SK-N-SH (cell line): ENCODE results near the gene FMN1. TPM values are rescaled to one million over a fixed set of nuclear protein-coding genes. Genes with fewer than 3 reads are reported as not detected.
A peak's percentile ranks its signal among the peaks of the same experiment; 100 is the strongest.

Source experiments
- CTCF ChIA-PET: fragments of 300-600, 350-600 bp; formaldehyde crosslinking; extraction: SDS; loops from one replicate; lab custom pipeline; 2021; lab: Yijun Ruan, JAX
- POLR2A ChIA-PET: fragments of 350-600 bp; sonication (Branson Sonifier 250); formaldehyde crosslinking; extraction: SDS; loops from one replicate; lab custom pipeline; 2020; ENCODE audit warnings: antibody characterized with exemption, inconsistent platforms; lab: Yijun Ruan, JAX
- DNase-seq: peaks from one replicate; pipeline ENCODE4 v3.0.0; 2012
- H2AFZ ChIP-seq: fragments of 200-600 bp; sonication (generic); 2 replicates; pipeline ENCODE4 v1.8.1; 2016; ENCODE audit warnings: antibody characterized with exemption, mild to moderate bottlenecking, low read depth
- H3F3A ChIP-seq: fragments of 200-600 bp; sonication (generic); replicated peaks from 2 replicates; pipeline ENCODE3; 2016; ENCODE audit warnings: antibody characterized with exemption, mild to moderate bottlenecking; ENCODE audit not compliant: insufficient read depth
- H3K27ac ChIP-seq, 2 experiments: fragments of 200-500 bp in 1 of 2; fragments of 200-600 bp in 1 of 2; sonication (Bioruptor generic) in 1 of 2; sonication (generic), shearing (Covaris generic) in 1 of 2; 2 replicates each; pipeline versions ENCODE4 v1.5.1 to v1.6.1; 2014 to 2016; ENCODE audit warnings: low read depth in 2 of 2, inconsistent platforms in 1 of 2, low read length in 1 of 2, mild to moderate bottlenecking in 1 of 2, mixed read lengths in 1 of 2
- H3K27me3 ChIP-seq: fragments of 200-600 bp; sonication (generic), shearing (Covaris generic); 2 replicates; pipeline ENCODE4 v1.6.1; 2016; ENCODE audit warnings: mixed run types; ENCODE audit not compliant: insufficient read depth
- H3K36me3 ChIP-seq, 2 experiments: fragments of 200-500 bp in 1 of 2; fragments of 200-600 bp in 1 of 2; sonication (Bioruptor generic) in 1 of 2; sonication (generic) in 1 of 2; replicated peaks in 1 of 2; 2 replicates each; pipeline versions ENCODE3 to v1.5.1; 2014 to 2016; ENCODE audit warnings: low read length in 1 of 2, mild to moderate bottlenecking in 1 of 2; ENCODE audit not compliant: insufficient read depth in 2 of 2, control insufficient read depth in 1 of 2
- H3K4me1 ChIP-seq, 2 experiments: fragments of 200-500 bp in 1 of 2; fragments of 200-600 bp in 1 of 2; sonication (Bioruptor generic) in 1 of 2; sonication (generic), shearing (Covaris generic) in 1 of 2; 2 replicates each; pipeline versions ENCODE4 v1.5.1 to v1.6.1; 2014 to 2016; ENCODE audit warnings: low read depth in 1 of 2, low read length in 1 of 2, mixed run types in 1 of 2; ENCODE audit not compliant: insufficient read depth in 2 of 2, control insufficient read depth in 1 of 2
- H3K4me2 ChIP-seq: fragments of 200-600 bp; sonication (generic), shearing (Covaris generic); 2 replicates; pipeline ENCODE4 v1.6.1; 2017; ENCODE audit warnings: mixed run types
- H3K4me3 ChIP-seq, 2 experiments: fragments of 200-500 bp in 1 of 2; fragments of 200-600 bp in 1 of 2; sonication (Bioruptor generic) in 1 of 2; sonication (generic), shearing (Covaris generic) in 1 of 2; 2 replicates each; pipeline versions ENCODE4 v1.5.1 to v1.8.1; 2014 to 2016; ENCODE audit warnings: low read depth in 2 of 2, inconsistent platforms in 1 of 2, low read length in 1 of 2, mild to moderate bottlenecking in 1 of 2, mixed read lengths in 1 of 2, moderate library complexity in 1 of 2
- H3K79me2 ChIP-seq: fragments of 200-600 bp; sonication (generic); 2 replicates; pipeline ENCODE4 v1.8.1; 2017; ENCODE audit warnings: mild to moderate bottlenecking; ENCODE audit not compliant: insufficient read depth
- H3K9ac ChIP-seq: fragments of 200-600 bp; sonication (generic); 2 replicates; pipeline ENCODE4 v1.6.1; 2017; ENCODE audit warnings: mixed run types
- H3K9me2 ChIP-seq: fragments of 200-600 bp; sonication (generic); 2 replicates; pipeline ENCODE4 v1.6.1; 2017; ENCODE audit warnings: mixed run types
- H3K9me3 ChIP-seq: fragments of 200-600 bp; sonication (generic); 2 replicates; pipeline ENCODE4 v1.6.1; 2017; ENCODE audit warnings: mixed run types, mild to moderate bottlenecking, moderate library complexity
- H4K20me1 ChIP-seq: fragments of 200-600 bp; sonication (generic); 2 replicates; pipeline ENCODE4 v1.6.1; 2017; ENCODE audit warnings: mild to moderate bottlenecking, mixed run types; ENCODE audit not compliant: insufficient read depth
- EZH2phosphoT487 ChIP-seq: fragments of 200-600 bp; sonication (generic); IDR thresholded peaks from 2 replicates; pipeline ENCODE4 v1.6.1; 2017; ENCODE audit warnings: low read depth, mixed run types, mild to moderate bottlenecking, antibody characterized with exemption, moderate library complexity, borderline replicate concordance
- GABPA ChIP-seq: IDR thresholded peaks from 2 replicates; pipeline ENCODE4 v1.4.0; 2012; ENCODE audit warnings: low read depth, mild to moderate bottlenecking
- JUND ChIP-seq: IDR thresholded peaks from 2 replicates; pipeline ENCODE4 v1.4.0; 2012
- MEF2A ChIP-seq: IDR thresholded peaks from 2 replicates; pipeline ENCODE4 v1.4.0; 2012; ENCODE audit warnings: low read depth, borderline replicate concordance
- MXI1 ChIP-seq: IDR thresholded peaks from 2 replicates; pipeline ENCODE4 v1.6.1; 2012; ENCODE audit warnings: mild to moderate bottlenecking, low read depth, low read length, improper control_type of control experiment
- NFIC ChIP-seq: IDR thresholded peaks from 2 replicates; pipeline ENCODE4 v1.4.0; 2012; ENCODE audit warnings: borderline replicate concordance
- NRF1 ChIP-seq: IDR thresholded peaks from 2 replicates; pipeline ENCODE4 v1.6.1; 2012; ENCODE audit warnings: low read depth, mild to moderate bottlenecking, low read length
- SIN3A ChIP-seq: IDR thresholded peaks from 2 replicates; pipeline ENCODE4 v1.6.1; 2012; ENCODE audit warnings: low read depth, mild to moderate bottlenecking, low read length, moderate library complexity, borderline replicate concordance
- WGBS: methylation state at CpG from one replicate; pipeline ENCODE4 v1.1.6; 2017; ENCODE audit warnings: low lambda C conversion rate; 5-methylcytosine and 5-hydroxymethylcytosine counted together
- polyA plus RNA-seq, 3 experiments: library from polyadenylated mRNA; depleted of rRNA; stranded (reverse); fragments of >200 nt; gene quantifications; 2 replicates each; pipeline ENCODE4 v1.2.3, GENCODE V29; 2012
- TF ChIP-seq, protein P1 (sequence below): IDR thresholded peaks from 2 replicates; pipeline ENCODE4; 2012
- TF ChIP-seq, protein P2 (sequence below): fragments of 150-350 bp; IDR thresholded peaks from 2 replicates; pipeline ENCODE4 v1.6.1; 2017; ENCODE audit warnings: antibody characterized with exemption, low read length, low read depth, borderline replicate concordance
- TF ChIP-seq, protein P3 (sequence below): IDR thresholded peaks from 2 replicates; pipeline ENCODE4 v1.6.1; 2012; ENCODE audit warnings: mild to moderate bottlenecking, low read depth, low read length, moderate library complexity

Gene FMN1
- polyA plus RNA-seq, 1 of the 3 experiments (the other 2 are of a cell fraction), result 9.1 TPM

DNA sequence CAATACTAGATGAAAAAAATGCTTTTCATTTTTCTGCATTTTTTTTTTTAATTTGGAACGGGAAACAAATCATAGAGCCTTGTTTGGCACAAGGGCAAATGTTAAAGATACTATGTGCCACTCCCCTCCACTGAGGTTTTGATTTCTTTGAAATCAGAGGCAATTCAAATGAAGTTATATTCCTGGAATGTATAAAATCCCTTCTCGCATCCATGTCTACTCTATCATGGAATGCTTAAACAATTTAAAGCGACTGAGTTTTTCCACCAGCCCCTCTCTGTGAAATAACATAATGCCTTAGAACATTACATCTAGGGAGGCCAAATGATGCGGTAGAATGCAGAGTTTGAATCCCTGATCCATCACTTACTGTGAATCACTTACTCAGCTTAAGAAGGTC is 69.7 kb downstream of the FMN1 start:
- POLR2A ChIA-PET, result no interaction called here

DNA sequence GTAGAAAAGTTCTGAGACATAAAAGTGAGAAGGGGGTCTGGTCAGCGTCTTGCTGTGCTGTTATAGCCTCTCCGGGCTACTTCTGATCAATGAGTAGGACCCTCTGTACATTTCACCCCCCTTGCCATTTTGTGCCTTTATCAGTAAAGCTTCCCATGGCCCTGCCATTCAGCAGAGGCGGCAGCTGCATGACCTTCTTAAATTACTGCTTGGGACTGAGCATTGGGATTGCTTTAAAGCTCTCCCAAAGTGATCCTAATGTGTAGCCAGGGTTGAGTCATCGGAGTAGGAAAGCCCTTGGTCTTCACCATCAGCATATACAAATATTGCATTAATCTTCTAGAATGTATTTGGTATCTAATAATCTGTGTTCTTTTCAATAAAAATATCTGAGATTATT is 70.2 kb downstream of the FMN1 start:
- WGBS, result 96% methylated on average over 4 of the region's 4 CpGs

More for the DNA sequence above, 69.7 kb downstream of the FMN1 start:
- H3F3A ChIP-seq, result peaks cover 40% of the 10 kb centered on the region
- H3K27ac ChIP-seq, result peak overlapping the region in 1 of 2 experiments; percentile 92; a peak in 3 of 4 replicates
- H3K36me3 ChIP-seq, result peaks cover 2 to 26% of the 10 kb centered on the region in 2 experiments
- WGBS, result 51% methylated on average over 4 of the region's 4 CpGs
- peaks cover 6% of the 10 kb centered on the region; the same call in 1 of the 2 replicates for H4K20me1 ChIP-seq
- no peak overlapping the region for H3K9ac ChIP-seq
- no peak overlapping the region for H3K4me2 ChIP-seq
- no peak overlapping the region for H2AFZ ChIP-seq
- peaks cover 95% of the 10 kb centered on the region for H3K79me2 ChIP-seq
- H3K4me1 ChIP-seq, result peaks cover 16 to 18% of the 10 kb centered on the region in 2 experiments
- H3K4me3 ChIP-seq, result no peak overlapping the region
- no peak; the same call in 1 of the 2 replicates for TF ChIP-seq NFIC
- TF ChIP-seq, protein P1, sequence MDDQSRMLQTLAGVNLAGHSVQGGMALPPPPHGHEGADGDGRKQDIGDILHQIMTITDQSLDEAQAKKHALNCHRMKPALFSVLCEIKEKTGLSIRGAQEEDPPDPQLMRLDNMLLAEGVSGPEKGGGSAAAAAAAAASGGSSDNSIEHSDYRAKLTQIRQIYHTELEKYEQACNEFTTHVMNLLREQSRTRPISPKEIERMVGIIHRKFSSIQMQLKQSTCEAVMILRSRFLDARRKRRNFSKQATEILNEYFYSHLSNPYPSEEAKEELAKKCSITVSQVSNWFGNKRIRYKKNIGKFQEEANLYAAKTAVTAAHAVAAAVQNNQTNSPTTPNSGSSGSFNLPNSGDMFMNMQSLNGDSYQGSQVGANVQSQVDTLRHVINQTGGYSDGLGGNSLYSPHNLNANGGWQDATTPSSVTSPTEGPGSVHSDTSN, result peak; percentile 21; the same call in 1 of the 2 replicates
- no peaks in the 10 kb centered on the region for H3K9me3 ChIP-seq
- H3K9me2 ChIP-seq, result no peaks in the 10 kb centered on the region
- no peaks in the 10 kb centered on the region for H3K27me3 ChIP-seq
- DNase-seq, result no peak
- CTCF ChIA-PET, result interaction anchor here (1.1 to 1.9 kb wide), 2 partner anchors 11 to 38 kb away, joined by 4 to 6 read pairs; no protein-coding TSS in a partner anchor

More for the DNA sequence above, 70.2 kb downstream of the FMN1 start:
- peaks cover 9% of the 10 kb centered on the region; the same call in 1 of the 2 replicates for H4K20me1 ChIP-seq
- H2AFZ ChIP-seq, result no peak overlapping the region
- no peaks in the 10 kb centered on the region for H3K9me3 ChIP-seq
- POLR2A ChIA-PET, result no interaction called here
- H3F3A ChIP-seq, result peaks cover 44% of the 10 kb centered on the region
- no peak for DNase-seq
- H3K79me2 ChIP-seq, result peaks cover 95% of the 10 kb centered on the region
- no peak overlapping the region for H3K9ac ChIP-seq
- CTCF ChIA-PET, result interaction anchor here (1.1 to 2.4 kb wide), 3 partner anchors 8 to 38 kb away, joined by 4 to 10 read pairs (median 6); no protein-coding TSS in a partner anchor
- H3K4me1 ChIP-seq, result peaks cover 16 to 18% of the 10 kb centered on the region in 2 experiments
- no peak overlapping the region for H3K4me2 ChIP-seq
- TF ChIP-seq GABPA (no peak), MEF2A (no peak), EZH2phosphoT487 (no peak), MXI1 (no peak), NRF1 (no peak), JUND (no peak), SIN3A (no peak)
- TF ChIP-seq, protein P2, sequence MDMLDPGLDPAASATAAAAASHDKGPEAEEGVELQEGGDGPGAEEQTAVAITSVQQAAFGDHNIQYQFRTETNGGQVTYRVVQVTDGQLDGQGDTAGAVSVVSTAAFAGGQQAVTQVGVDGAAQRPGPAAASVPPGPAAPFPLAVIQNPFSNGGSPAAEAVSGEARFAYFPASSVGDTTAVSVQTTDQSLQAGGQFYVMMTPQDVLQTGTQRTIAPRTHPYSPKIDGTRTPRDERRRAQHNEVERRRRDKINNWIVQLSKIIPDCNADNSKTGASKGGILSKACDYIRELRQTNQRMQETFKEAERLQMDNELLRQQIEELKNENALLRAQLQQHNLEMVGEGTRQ, result no peak
- TF ChIP-seq, protein P3, sequence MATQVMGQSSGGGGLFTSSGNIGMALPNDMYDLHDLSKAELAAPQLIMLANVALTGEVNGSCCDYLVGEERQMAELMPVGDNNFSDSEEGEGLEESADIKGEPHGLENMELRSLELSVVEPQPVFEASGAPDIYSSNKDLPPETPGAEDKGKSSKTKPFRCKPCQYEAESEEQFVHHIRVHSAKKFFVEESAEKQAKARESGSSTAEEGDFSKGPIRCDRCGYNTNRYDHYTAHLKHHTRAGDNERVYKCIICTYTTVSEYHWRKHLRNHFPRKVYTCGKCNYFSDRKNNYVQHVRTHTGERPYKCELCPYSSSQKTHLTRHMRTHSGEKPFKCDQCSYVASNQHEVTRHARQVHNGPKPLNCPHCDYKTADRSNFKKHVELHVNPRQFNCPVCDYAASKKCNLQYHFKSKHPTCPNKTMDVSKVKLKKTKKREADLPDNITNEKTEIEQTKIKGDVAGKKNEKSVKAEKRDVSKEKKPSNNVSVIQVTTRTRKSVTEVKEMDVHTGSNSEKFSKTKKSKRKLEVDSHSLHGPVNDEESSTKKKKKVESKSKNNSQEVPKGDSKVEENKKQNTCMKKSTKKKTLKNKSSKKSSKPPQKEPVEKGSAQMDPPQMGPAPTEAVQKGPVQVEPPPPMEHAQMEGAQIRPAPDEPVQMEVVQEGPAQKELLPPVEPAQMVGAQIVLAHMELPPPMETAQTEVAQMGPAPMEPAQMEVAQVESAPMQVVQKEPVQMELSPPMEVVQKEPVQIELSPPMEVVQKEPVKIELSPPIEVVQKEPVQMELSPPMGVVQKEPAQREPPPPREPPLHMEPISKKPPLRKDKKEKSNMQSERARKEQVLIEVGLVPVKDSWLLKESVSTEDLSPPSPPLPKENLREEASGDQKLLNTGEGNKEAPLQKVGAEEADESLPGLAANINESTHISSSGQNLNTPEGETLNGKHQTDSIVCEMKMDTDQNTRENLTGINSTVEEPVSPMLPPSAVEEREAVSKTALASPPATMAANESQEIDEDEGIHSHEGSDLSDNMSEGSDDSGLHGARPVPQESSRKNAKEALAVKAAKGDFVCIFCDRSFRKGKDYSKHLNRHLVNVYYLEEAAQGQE, result no peak
- peak overlapping the region in 1 of 2 experiments; percentile 92; a peak in 2 of 4 replicates for H3K27ac ChIP-seq
- no peak overlapping the region for H3K4me3 ChIP-seq
- no peaks in the 10 kb centered on the region for H3K9me2 ChIP-seq
- H3K36me3 ChIP-seq, result peaks cover 2 to 26% of the 10 kb centered on the region in 2 experiments
- H3K27me3 ChIP-seq, result no peaks in the 10 kb centered on the region
